Measurements from ENCODE around the gene NUDC.
"Not testable (repeated sequence)": the region's sequence is repeated elsewhere in the genome, so short reads cannot be mapped to it uniquely, and the experiment has no call there.

Gene NUDC

DNA sequence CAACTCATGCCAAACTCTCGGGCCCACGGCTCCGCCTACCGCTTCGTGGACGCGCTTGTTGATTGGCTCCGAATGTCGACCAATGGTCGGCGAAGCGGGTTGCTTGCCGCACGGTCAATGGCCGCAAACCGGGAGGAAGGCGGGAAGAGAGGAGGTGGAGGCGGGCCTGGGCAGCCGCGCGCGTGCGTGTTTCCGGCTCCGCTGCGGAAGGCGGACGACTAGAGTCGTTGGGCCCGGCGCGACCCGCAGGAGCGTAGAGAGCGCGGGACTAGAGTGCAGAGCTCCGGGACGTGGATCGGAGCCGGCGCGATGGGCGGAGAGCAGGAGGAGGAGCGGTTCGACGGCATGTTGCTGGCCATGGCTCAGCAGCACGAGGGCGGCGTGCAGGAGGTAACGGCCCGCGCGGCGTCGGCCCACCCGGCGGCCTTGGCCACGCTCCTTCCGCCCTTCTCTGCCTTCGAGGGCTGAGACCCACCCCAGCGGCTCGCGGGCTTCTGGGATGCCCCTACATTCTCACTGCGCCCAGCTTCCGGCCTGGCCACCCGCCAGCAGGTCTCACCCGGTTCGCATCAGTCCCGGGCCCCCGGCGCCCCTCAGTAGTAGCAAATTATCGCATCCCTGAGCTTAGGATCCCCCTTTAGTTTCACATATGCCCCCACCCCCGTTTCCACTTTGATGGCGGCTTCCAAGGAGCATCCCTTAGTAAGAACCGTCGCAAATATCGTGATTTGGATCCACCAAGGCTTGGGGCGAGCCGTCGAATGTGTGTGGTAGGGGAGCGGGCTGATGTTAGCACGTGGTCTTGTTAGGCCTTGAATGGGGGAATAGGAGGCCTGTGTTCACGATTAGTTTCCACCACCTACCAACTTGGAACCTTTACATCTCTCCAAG, at the start of gene NUDC:
Gene NUDC (plus strand): TSS at position 204 of the 891 bp plus-strand sequence. CDS start 106 bp downstream, at position 310.
- peak; percentile 71 to 99 (median 96) for DNase-seq

- DNase-seq = not testable (repeated sequence)
These were observed 48.4 kb upstream of the NUDC start for GRCh38 chr1:26873097-26873496.

DNA sequence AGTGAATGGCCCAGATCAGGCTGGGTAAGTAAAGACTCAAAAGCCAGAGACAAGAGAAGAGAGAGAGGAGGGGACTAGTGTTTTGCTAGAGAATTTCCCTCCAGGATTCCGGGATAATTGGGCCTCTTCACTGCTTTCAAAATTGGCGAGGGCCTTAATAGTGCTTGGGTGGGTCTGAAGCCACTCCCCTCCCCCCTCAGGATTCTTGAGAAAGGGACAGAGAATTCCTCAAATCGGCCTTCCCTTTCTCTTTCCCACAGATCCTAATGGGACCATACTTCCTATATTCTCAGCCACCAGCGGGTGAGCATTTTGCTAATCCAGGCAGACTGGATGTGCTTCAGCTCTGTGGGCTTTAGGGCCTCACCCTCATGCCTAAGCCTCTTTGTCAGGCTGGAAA, 46.6 kb upstream of the NUDC start:
- no peak for DNase-seq

GRCh38 chr1:26877326-26877725, 44.2 kb upstream of the NUDC start:
- DNase-seq = no peak

DNA sequence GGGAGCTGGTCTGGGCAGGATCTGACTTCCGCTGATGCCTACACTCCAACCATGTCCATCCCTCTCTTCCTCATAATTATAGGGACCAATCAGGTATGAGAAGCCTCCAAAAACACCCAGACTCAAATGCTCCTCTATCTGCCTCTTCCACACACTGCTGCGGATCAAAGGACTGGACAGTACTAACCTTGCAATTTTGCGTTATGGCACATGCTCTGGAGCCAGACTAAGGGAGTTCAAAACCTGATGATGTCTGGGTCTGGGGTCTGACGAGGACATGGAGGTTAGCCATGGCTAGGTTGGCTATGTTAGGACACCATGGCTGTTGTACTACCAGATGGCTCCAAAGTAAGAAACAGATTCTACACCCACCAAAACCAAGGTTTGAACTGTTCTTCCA, 41.8 kb upstream of the NUDC start:
- no peak for DNase-seq

- not testable (repeated sequence) for DNase-seq
These were observed 39.9 kb upstream of the NUDC start for GRCh38 chr1:26881611-26882010.

DNA sequence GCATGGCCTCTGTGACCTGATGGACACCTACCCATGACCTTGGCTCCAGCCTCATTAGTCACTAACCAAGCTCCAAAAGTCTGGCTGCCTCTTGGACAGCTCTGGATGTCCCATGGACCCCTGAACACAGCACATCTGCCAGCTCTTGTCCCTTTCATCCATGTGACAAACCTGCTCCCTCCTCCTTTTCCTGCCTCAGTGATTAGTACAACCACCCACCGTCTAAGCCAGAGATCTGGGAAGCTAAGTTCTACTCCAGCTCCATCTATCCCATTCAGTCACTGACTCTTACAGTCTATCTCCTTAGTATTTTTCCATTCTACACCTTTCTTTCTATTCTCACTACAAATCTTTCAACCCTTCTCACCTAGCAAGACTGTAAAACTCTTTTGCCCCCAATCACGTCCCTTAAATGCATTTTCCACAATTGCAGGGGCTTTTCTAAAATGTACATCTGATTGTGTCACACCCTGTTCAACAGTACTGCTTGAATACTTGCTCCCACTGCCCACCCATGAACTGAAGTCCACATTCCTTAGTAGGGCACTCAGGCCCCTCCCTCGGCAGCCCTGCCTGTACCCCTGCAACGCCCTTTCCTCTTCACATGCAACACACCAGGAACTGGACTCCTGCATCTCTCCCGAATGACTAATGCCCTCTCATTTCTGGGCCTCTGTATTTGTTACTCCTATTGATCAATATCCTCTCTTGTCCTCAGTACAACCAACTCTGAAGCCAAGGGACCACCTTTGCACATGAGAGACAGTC, 38.7 kb upstream of the NUDC start:
- no peak for DNase-seq

DNA sequence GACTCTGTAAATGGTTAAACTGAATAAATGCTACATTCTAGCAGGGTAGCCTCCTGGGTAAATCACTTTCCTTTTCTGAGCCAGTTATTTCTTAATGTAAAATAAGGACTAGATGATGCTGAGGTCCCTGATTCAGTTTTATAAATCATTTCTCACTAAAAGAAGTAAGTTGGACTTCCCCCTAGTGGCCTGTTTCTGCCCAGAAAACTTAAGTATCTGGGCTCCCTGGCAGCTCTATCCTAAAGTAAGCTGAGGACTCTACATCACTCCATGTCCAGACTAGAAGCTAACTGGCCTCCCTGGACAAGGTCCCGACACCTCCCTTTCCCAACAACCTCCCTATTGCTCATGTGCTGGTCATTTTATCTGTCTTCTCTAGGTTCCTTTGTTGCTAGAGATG, 34.4 kb upstream of the NUDC start:
- no peak for DNase-seq

GRCh38 chr1:26888231-26888630, 33.3 kb upstream of the NUDC start:
- no peak for DNase-seq

DNA sequence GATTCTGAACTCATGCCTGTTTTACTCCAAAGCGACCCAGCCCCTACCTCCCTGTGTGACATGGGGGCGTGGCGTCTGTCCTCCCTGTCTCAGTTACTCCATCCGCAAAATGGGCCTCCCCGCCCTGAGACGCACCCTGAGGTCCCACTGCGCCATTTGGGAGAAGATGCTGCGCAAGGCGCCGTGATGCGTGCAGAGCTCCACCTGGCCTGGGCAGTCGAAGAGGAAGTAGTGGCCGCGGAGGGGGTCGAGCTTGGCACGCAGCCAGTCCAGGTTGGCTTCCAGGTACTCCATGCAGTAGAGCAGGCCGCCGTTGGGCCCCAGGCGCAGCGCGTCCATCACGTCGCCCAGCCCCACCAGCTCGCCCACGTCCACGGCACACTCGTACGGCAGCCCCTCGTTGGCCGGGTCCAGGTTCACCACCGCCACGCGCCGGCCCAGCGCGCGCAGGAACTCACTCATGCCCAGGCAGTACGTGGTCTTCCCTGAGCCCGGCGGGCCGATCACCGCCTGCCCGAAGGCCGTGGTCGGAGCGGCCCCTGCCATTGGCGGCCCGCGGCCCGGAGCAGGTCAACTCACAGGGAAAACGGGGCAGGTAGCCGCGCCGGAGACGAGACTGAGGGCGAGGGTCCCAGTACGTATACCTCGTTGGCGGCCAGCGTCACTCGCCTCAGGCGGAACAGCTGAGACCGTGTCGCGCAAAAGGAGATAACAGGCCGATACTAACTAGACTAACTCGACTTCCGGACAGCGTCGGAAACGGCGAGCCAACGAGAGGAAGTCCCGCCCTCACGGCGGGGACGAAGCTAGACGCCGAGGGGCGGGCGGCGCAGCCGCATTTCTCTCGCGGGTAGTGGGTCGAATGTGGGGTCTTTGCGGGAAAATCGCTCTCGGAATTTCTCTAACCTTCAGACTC, 31.7 kb upstream of the NUDC start, which contains the start of gene GPN2:
Gene GPN2 (minus strand): TSS at position 733 of the 916 bp plus-strand sequence. CDS start 187 bp downstream, at position 546.
- DNase-seq = peak in 13 of 14 donors; percentile 21 to 81 (median 58)

GRCh38 chr1:26890467-26890796, 31.1 kb upstream of the NUDC start:
- DNase-seq = no peak

DNA sequence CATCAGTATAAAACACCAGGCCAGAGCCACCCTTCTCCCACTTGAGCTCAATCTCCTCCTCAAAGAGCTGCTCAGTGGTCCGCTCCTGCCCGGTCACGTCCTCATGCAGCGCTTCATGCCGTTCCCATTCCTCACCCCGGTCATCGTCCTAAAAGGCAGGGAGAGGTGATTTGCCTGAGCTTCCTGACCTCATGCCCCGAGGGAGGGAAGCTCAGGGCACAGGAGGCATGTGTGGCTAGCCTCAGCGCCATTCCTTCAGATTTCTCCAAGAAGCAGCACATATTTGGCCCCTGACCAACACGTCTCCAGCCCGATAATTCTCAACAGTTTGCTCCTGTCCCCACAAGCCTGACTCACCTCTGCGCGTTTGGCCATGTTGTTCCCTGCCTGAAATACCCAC, 27.3 kb upstream of the NUDC start:
- no peak for DNase-seq

DNA sequence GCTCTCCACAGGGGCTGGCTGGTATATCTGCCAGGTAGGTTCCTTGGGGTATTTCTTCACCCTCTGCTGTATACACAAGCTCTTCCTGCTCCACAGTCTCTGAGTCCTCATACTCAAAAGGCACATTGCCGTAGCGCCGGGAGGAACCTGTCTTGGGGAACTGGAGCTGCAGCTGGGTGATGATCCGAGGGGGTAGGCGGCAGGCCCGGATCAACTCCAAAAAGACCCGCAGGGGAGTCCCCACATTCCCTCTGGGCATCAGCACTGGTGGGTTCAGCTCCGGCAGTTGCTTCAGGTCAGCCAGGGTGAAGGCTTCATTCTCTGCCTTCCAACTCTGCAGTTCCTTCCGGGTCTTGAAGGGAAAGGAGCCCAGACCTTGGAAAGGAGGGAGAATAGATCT, 24.2 kb upstream of the NUDC start:
- no peak for DNase-seq

DNA sequence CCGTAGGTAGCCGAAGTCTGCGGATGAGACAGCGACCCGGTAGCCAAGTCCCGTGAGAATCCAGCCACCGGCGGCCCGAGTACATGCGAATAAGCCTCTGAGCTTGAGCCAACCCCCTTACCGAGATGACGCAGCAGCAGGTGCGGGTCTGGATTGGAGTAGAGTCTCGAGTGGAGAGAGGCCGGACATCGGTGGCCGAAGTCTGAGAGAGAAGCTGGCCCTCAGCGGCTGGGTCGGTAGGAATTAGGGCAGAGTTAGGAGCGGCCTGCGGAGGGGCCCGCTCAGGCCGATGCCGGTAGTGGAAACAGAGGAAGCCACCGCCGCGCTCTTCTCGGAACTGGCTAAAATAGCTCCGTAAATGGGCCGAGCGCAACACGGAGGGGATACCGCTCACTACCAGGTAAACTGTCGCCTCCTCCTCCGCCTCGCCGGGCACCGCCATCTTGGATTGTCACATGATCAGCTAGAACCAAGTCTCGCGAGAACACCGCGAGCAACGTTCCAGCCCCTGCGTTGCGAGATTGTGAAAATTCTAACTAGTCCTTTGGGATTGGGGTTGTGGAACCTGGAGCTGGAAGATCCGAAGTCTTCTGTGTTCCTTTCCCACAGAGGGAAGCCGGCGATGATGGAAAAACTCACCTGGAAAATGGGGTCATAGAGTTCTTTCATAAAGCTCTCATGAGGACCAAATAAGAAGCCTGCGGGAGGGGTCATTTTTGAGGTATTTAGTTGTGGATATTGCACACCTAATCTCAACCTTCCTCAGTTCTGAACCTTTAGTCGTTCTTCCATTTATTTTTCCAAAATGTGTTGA, 21.3 kb upstream of the NUDC start, which contains the start of gene GPATCH3:
Gene GPATCH3 (minus strand): TSS at position 467 of the 814 bp plus-strand sequence. CDS start 25 bp downstream, at position 442.
- peak; percentile 14 to 86 (median 74) for DNase-seq

GRCh38 chr1:26900815-26901511, 20.6 kb upstream of the NUDC start:
- DNase-seq = no peak

- DNase-seq = no peak
These were observed 14.2 kb upstream of the NUDC start for GRCh38 chr1:26907071-26907917.

DNA sequence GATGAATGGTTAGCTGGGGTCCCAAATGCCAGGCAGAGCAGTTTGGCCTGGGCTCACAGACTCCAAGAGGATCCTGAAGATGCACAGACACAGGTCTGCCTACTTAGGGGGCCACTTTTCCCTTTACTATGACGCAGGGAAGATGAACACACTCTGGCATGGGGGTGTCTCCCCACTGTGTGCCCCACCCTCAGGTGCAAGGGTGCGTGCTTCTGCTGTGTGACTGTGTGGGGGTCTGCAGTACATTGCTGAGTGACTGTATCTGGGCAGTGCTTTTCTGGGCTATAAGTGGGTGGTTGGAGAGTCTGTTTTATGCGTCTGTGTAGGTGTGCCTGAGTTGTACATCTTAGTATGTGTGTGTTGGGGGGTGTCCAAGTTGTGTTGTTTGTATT, 11.6 kb upstream of the NUDC start:
- DNase-seq = no peak

GRCh38 chr1:26910343-26911160, 11.0 kb upstream of the NUDC start:
- DNase-seq = no peak
